ENCODE results near the gene TMEM101. TPM values are rescaled to one million over a fixed set of nuclear protein-coding genes. Genes with fewer than 3 reads are reported as not detected.
"Not testable (repeated sequence)": the region's sequence is repeated elsewhere in the genome, so short reads cannot be mapped to it uniquely, and the experiment has no call there.

TMEM101 gene
- total and polyA plus RNA-seq, 2 experiments from 2014 or later: 22.5 to 65.8 TPM

DNA sequence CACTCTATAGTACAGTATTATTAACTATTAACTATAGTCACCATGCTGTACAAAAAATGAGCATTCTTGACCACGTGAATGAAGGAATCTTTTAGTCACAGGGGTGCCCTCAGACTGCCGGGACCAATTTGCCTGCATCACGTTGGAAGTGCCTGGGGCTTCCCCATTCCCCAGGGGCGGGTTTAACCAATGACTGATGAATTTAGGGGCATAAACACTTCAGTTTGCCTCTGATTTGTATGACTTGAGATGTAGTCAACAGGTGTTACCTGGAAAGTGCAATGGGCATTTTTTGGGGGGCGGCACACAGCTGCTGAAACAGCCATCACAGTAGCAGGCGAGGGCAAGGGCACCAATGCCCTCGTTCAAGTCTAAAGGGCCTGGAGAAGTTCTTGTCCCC lies 52.3 kb downstream of the TMEM101 start:
- H3K36me3 ChIP-seq: no peaks in the 10 kb centered on the region
- H3K4me1 ChIP-seq (ENCODE audit: low read depth): no peaks in the 10 kb centered on the region
- H3K27me3 ChIP-seq: no peaks in the 10 kb centered on the region
- H3K9me3 ChIP-seq (ENCODE audit: low read depth): no peaks in the 10 kb centered on the region
- no peak overlapping the region for H3K4me3 ChIP-seq
- H3K27ac ChIP-seq: no peak overlapping the region
- TF ChIP-seq, protein P1, sequence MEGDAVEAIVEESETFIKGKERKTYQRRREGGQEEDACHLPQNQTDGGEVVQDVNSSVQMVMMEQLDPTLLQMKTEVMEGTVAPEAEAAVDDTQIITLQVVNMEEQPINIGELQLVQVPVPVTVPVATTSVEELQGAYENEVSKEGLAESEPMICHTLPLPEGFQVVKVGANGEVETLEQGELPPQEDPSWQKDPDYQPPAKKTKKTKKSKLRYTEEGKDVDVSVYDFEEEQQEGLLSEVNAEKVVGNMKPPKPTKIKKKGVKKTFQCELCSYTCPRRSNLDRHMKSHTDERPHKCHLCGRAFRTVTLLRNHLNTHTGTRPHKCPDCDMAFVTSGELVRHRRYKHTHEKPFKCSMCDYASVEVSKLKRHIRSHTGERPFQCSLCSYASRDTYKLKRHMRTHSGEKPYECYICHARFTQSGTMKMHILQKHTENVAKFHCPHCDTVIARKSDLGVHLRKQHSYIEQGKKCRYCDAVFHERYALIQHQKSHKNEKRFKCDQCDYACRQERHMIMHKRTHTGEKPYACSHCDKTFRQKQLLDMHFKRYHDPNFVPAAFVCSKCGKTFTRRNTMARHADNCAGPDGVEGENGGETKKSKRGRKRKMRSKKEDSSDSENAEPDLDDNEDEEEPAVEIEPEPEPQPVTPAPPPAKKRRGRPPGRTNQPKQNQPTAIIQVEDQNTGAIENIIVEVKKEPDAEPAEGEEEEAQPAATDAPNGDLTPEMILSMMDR (IDR thresholded peaks at IDR 0.05; ENCODE audit: low read depth, low read length): no peak
- no peak for DNase-seq (ENCODE audit: low read depth in 1 of 2, low spot score in 1 of 2)

DNA sequence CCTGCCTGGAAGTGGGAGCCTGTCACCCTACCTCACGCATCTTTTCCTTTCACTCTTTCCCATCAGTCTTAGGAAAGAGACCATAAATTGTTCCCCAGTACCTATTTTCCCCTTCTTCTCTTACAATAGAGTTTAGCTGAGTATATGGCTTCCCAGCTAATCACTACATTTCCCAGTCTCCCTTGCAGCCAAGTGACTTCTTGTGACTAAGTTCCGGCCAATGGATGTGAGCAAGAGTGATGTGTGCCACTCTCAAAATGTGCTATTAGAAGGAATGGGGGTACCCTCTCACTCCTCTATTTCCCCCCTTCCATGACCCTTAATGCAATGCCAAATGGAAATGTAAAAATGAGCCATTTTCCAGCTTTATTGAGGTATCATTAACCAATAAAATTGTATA lies 52.8 kb downstream of the TMEM101 start:
- no peak for DNase-seq (ENCODE audit: low read depth in 1 of 2, low spot score in 1 of 2)
- Histone ChIP-seq H3K27ac (no peak overlapping the region), H3K4me3 (no peak overlapping the region), H3K9me3 (ENCODE audit: low read depth) (no peaks in the 10 kb centered on the region), H3K4me1 (ENCODE audit: low read depth) (no peaks in the 10 kb centered on the region), H3K36me3 (no peaks in the 10 kb centered on the region), H3K27me3 (no peaks in the 10 kb centered on the region)
- TF ChIP-seq, protein P1 (IDR thresholded peaks at IDR 0.05; ENCODE audit: low read depth, low read length): no peak

DNA sequence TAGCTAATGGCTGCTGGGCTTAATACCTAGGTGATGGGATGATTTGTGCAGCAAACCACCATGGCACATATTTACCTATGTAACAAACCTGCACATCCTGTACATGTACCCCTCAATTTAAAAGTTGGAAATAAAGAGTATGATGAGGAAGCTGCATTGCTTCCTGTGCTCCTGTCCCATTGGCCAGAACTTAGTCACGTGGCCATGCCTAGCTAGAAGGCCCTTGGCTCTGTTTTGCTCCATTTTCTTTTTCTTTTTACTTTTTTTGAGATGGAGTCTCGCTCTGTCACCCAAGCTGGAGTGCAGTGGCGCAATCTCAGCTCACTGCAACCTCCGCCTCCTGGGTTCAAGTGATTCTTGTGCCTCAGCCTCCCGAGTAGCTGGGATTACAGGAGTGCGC lies 53.5 kb downstream of the TMEM101 start:
- not testable (repeated sequence) for H3K27me3 ChIP-seq; H3K4me3 ChIP-seq; H3K27ac ChIP-seq; DNase-seq (ENCODE audit: low read depth in 1 of 2, low spot score in 1 of 2); H3K4me1 ChIP-seq (ENCODE audit: low read depth); H3K9me3 ChIP-seq (ENCODE audit: low read depth); H3K36me3 ChIP-seq

Other genes starting within 250 kb of the TMEM101 start
- 66.2 and 71.4 TPM in 2 replicates for gene DUSP3, start 236.0 kb downstream of the TMEM101 start, total RNA-seq
- 58.7 and 82.4 TPM in 2 replicates for gene DUSP3, start 236.0 kb downstream of the TMEM101 start, polyA plus RNA-seq
- gene CFAP97D1, start 234.5 kb downstream of the TMEM101 start, total RNA-seq: 0.04 TPM in 1 of 2 replicates, not detected in the other
- not detected in 2 replicates for gene CFAP97D1, start 234.5 kb downstream of the TMEM101 start, polyA plus RNA-seq
- gene MPP3, start 181.8 kb downstream of the TMEM101 start, total RNA-seq: 7.4 and 7.6 TPM in 2 replicates
- gene MPP3, start 181.8 kb downstream of the TMEM101 start, polyA plus RNA-seq: 5.3 and 14.6 TPM in 2 replicates
- not detected in 2 replicates for gene CD300LG, start 167.8 kb downstream of the TMEM101 start, total RNA-seq
- gene CD300LG, start 167.8 kb downstream of the TMEM101 start, polyA plus RNA-seq: not detected in 2 replicates
- gene MPP2, start 107.4 kb downstream of the TMEM101 start, total RNA-seq: 25.0 and 25.4 TPM in 2 replicates
- 17.2 and 23.4 TPM in 2 replicates for gene MPP2, start 107.4 kb downstream of the TMEM101 start, polyA plus RNA-seq
- not detected in 2 replicates for gene PPY, start 72.5 kb downstream of the TMEM101 start, total RNA-seq
- not detected in 2 replicates for gene PPY, start 72.5 kb downstream of the TMEM101 start, polyA plus RNA-seq
- gene PYY, start 61.0 kb downstream of the TMEM101 start, total RNA-seq: not detected in 2 replicates
- gene PYY, start 61.0 kb downstream of the TMEM101 start, polyA plus RNA-seq: 0.77 TPM in 1 of 2 replicates, not detected in the other
- gene NAGS, start 10.3 kb downstream of the TMEM101 start, total RNA-seq: 4.2 and 6.1 TPM in 2 replicates
- 5.1 and 8.5 TPM in 2 replicates for gene NAGS, start 10.3 kb downstream of the TMEM101 start, polyA plus RNA-seq
- 31.0 and 45.3 TPM in 2 replicates for gene LSM12, start 51.7 kb upstream of the TMEM101 start, total RNA-seq
- 46.5 and 60.7 TPM in 2 replicates for gene LSM12, start 51.7 kb upstream of the TMEM101 start, polyA plus RNA-seq
- 93.1 and 95.3 TPM in 2 replicates for gene G6PC3, start 55.8 kb upstream of the TMEM101 start, total RNA-seq
- gene G6PC3, start 55.8 kb upstream of the TMEM101 start, polyA plus RNA-seq: 162 and 234 TPM in 2 replicates
- 164 and 300 TPM in 2 replicates for gene HDAC5, start 108.7 kb upstream of the TMEM101 start, total RNA-seq
- 94.1 and 209 TPM in 2 replicates for gene HDAC5, start 108.7 kb upstream of the TMEM101 start, polyA plus RNA-seq
- 3.6 and 9.6 TPM in 2 replicates for gene HROB, start 127.0 kb upstream of the TMEM101 start, total RNA-seq
- gene HROB, start 127.0 kb upstream of the TMEM101 start, polyA plus RNA-seq: 7.8 and 15.6 TPM in 2 replicates
- gene ASB16, start 155.7 kb upstream of the TMEM101 start, total RNA-seq: 3.1 and 6.4 TPM in 2 replicates
- gene ASB16, start 155.7 kb upstream of the TMEM101 start, polyA plus RNA-seq: 5.5 and 6.4 TPM in 2 replicates
- gene TMUB2, start 172.0 kb upstream of the TMEM101 start, total RNA-seq: 31.3 and 43.9 TPM in 2 replicates
- 40.5 and 50.7 TPM in 2 replicates for gene TMUB2, start 172.0 kb upstream of the TMEM101 start, polyA plus RNA-seq
- 79.0 and 91.0 TPM in 2 replicates for gene ATXN7L3, start 184.9 kb upstream of the TMEM101 start, total RNA-seq
- 24.7 and 31.4 TPM in 2 replicates for gene ATXN7L3, start 184.9 kb upstream of the TMEM101 start, polyA plus RNA-seq
- gene UBTF, start 204.7 kb upstream of the TMEM101 start, total RNA-seq: 70.6 and 75.0 TPM in 2 replicates
- gene UBTF, start 204.7 kb upstream of the TMEM101 start, polyA plus RNA-seq: 51.1 and 52.1 TPM in 2 replicates